Nephron (organoid): ENCODE results near the gene KRI1.
A peak's percentile ranks its signal among the peaks of the same experiment; 100 is the strongest.

Source experiments
- H3K27ac Mint-ChIP-seq, 3 experiments: 2 replicates each; pipeline ENCODE4 v1.8.0; 2020; ENCODE audit warnings: mixed read lengths in 3 of 3, mild to moderate bottlenecking in 2 of 3, moderate library complexity in 1 of 3
- H3K27me3 Mint-ChIP-seq: 2 replicates; pipeline ENCODE4 v1.8.0; 2021; ENCODE audit warnings: low read depth, mild to moderate bottlenecking, moderate library complexity, mixed read lengths
- H3K36me3 Mint-ChIP-seq: 2 replicates; pipeline ENCODE4 v1.8.0; 2020; ENCODE audit warnings: low read depth, mixed read lengths
- H3K4me1 Mint-ChIP-seq: 2 replicates; pipeline ENCODE4 v1.8.0; 2020; ENCODE audit warnings: mixed read lengths
- H3K4me3 Mint-ChIP-seq, 3 experiments: 2 replicates each; pipeline ENCODE4 v1.8.0; 2020; ENCODE audit warnings: mild to moderate bottlenecking in 3 of 3, mixed read lengths in 3 of 3, moderate library complexity in 2 of 3
- H3K9me3 Mint-ChIP-seq: 2 replicates; pipeline ENCODE4 v1.8.0; 2020; ENCODE audit warnings: mixed read lengths
- TF ChIP-seq, protein P1 (sequence below), 3 experiments: fragments of 200-600 bp; sonication (generic); IDR thresholded peaks; one replicate each; pipeline ENCODE4 v1.5.0; 2021; ENCODE audit warnings: antibody characterized with exemption in 3 of 3; ENCODE audit not compliant: unreplicated experiment in 3 of 3

Gene KRI1

DNA sequence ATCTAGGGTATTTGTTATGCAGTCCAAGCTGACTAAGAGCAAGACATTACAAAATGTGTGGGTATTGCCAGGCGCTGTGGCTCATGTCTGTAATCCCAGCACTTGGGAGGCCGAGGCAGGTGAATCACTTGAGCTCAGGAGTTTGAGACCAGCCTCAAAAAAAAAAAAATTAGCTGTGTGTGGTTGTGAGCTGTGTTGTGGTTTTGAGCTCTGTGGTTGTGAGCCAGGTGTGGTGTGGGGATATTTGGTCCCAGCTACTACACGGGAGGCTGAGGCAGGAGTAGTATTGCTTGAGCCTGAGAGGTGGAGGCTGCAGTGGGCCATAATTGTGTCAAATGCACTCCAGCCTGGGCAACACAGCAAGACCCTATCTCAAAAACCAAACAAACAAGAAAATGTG lies 57.1 kb downstream of the KRI1 start:
- Mint-ChIP-seq H3K9me3 (no peaks in the 10 kb centered on the region), H3K27ac (no peak overlapping the region), H3K36me3 (peaks cover 3% of the 10 kb centered on the region), H3K4me1 (peaks cover 4% of the 10 kb centered on the region), H3K4me3 (no peak overlapping the region), H3K27me3 (peaks cover 4% of the 10 kb centered on the region)
- TF ChIP-seq, protein P1, sequence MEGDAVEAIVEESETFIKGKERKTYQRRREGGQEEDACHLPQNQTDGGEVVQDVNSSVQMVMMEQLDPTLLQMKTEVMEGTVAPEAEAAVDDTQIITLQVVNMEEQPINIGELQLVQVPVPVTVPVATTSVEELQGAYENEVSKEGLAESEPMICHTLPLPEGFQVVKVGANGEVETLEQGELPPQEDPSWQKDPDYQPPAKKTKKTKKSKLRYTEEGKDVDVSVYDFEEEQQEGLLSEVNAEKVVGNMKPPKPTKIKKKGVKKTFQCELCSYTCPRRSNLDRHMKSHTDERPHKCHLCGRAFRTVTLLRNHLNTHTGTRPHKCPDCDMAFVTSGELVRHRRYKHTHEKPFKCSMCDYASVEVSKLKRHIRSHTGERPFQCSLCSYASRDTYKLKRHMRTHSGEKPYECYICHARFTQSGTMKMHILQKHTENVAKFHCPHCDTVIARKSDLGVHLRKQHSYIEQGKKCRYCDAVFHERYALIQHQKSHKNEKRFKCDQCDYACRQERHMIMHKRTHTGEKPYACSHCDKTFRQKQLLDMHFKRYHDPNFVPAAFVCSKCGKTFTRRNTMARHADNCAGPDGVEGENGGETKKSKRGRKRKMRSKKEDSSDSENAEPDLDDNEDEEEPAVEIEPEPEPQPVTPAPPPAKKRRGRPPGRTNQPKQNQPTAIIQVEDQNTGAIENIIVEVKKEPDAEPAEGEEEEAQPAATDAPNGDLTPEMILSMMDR (IDR thresholded peaks at IDR 0.05; ENCODE audit: unreplicated experiment in 3 of 3), result no peak

DNA sequence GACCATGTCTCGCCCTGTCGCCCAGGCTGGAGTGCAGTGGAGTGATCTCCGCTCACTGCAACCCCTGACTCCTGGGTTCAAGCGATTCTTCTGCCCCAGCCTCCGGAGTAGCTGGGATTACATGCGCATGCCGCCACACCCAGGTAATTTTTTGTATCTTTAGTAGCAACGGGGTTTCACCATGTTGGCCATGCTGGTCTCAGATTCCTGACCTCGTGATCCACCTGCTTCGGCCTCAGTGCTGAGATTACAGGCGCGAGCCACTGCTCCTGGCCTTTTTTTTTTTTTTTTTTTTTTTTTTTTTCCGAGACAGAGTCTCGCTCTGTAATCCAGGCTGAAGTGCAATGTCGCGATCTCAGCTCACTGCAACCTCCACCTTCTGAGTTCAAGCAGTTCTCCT lies 57.8 kb downstream of the KRI1 start:
- Mint-ChIP-seq H3K36me3 (no peaks in the 10 kb centered on the region), H3K9me3 (no peaks in the 10 kb centered on the region), H3K27me3 (peaks cover 4% of the 10 kb centered on the region), H3K27ac (no peak overlapping the region), H3K4me1 (peaks cover 4% of the 10 kb centered on the region), H3K4me3 (no peak overlapping the region)
- TF ChIP-seq, protein P1 (IDR thresholded peaks at IDR 0.05; ENCODE audit: unreplicated experiment in 3 of 3), result no peak

DNA sequence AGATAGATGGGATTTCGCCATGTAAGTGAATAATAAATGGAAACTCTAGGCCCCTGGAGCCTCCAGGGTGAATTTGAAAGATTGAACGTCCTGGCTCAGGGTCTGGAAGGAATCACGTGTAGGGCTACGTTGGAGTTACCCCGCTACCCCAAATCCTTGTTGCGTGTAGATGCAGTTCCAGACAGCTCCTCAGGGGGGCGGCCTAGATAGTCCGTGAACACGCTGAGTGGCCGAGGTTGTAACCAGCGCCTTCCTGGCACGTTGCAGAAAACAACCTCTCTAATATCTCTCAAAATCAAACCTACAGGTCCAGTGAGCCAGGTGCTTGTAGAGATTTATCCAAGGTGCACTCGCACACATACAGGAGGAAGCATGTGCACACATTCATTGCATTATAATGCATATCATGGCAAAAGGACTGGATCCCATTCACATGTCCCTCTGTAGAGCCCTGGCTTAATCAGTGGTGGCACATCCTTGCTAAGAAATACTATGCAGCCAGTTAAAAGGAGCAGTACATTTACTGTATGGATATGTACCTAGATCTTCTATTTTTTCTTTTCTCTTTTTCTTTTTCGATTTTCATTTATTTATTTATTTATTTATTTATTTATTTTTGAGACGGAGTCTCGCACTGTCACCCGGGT lies 60.1 kb downstream of the KRI1 start:
- Mint-ChIP-seq H3K27me3 (peaks cover 4% of the 10 kb centered on the region), H3K27ac (peak overlapping the region in 2 of 3 experiments; percentile 75 to 92), H3K4me3 (peak overlapping the region; percentile 72 to 80 (median 77)), H3K36me3 (peaks cover 4% of the 10 kb centered on the region), H3K9me3 (no peaks in the 10 kb centered on the region), H3K4me1 (peaks cover 9% of the 10 kb centered on the region)
- TF ChIP-seq, protein P1 (IDR thresholded peaks at IDR 0.05; ENCODE audit: unreplicated experiment in 3 of 3), result peak; percentile 72 to 79 (median 77)
